Astrocyte (in vitro differentiated cells and primary cell): Measurements from ENCODE around the gene CD200. TPM values are rescaled to one million over a fixed set of nuclear protein-coding genes. Genes with fewer than 3 reads are reported as not detected.
"Not testable (repeated sequence)": the region's sequence is repeated elsewhere in the genome, so short reads cannot be mapped to it uniquely, and the experiment has no call there.

Source experiments
- DNase-seq: peaks from one replicate; pipeline ENCODE4 v3.0.0-alpha.2; 2010; ENCODE audit warnings: low read depth
- FAIRE-seq: peaks from 2 replicates; lab custom pipeline; 2011; peaks lifted over from hg19 to GRCh38; lab: Jason Lieb, UNC
- H2AFZ ChIP-seq: 2 replicates; pipeline ENCODE4 v1.6.0; 2012; ENCODE audit warnings: low read depth, low read length, inconsistent platforms
- H3K27ac ChIP-seq: 2 replicates; pipeline ENCODE4 v1.5.1; 2011; ENCODE audit warnings: low read depth, low read length, inconsistent platforms
- H3K27me3 ChIP-seq: 2 replicates; pipeline ENCODE4 v1.6.0; 2011; ENCODE audit warnings: low read length, inconsistent platforms; ENCODE audit not compliant: insufficient read depth
- H3K36me3 ChIP-seq: 2 replicates; pipeline ENCODE4 v1.5.1; 2011; ENCODE audit warnings: low read length, inconsistent platforms; ENCODE audit not compliant: insufficient read depth
- H3K4me1 ChIP-seq: 2 replicates; pipeline ENCODE4 v1.5.1; 2011; ENCODE audit warnings: low read length, inconsistent platforms; ENCODE audit not compliant: insufficient read depth
- H3K4me2 ChIP-seq: 2 replicates; pipeline ENCODE4 v1.6.0; 2012; ENCODE audit warnings: low read length, inconsistent platforms
- H3K4me3 ChIP-seq: 2 replicates; pipeline ENCODE4 v1.5.1; 2011; ENCODE audit warnings: low read depth, mild to moderate bottlenecking, low read length, inconsistent platforms; ENCODE audit not compliant: insufficient read depth
- H3K79me2 ChIP-seq: 2 replicates; pipeline ENCODE4 v1.6.0; 2012; ENCODE audit warnings: mild to moderate bottlenecking, low read length, inconsistent platforms; ENCODE audit not compliant: insufficient read depth
- H3K9ac ChIP-seq: 2 replicates; pipeline ENCODE4 v1.6.0; 2012; ENCODE audit warnings: mild to moderate bottlenecking, low read length, inconsistent platforms
- H3K9me3 ChIP-seq: 2 replicates; pipeline ENCODE4 v1.5.1; 2012; ENCODE audit warnings: low read depth, mild to moderate bottlenecking, low read length, inconsistent platforms; ENCODE audit not compliant: insufficient read depth
- H4K20me1 ChIP-seq: 2 replicates; pipeline ENCODE4 v1.6.0; 2012; ENCODE audit warnings: low read length, inconsistent platforms; ENCODE audit not compliant: insufficient read depth
- H3K27ac Mint-ChIP-seq: one replicate; pipeline ENCODE4 v1.8.0; 2021; ENCODE audit warnings: mild to moderate bottlenecking, mixed read lengths; ENCODE audit not compliant: unreplicated experiment
- H3K27me3 Mint-ChIP-seq: one replicate; pipeline ENCODE4 v1.8.0; 2021; ENCODE audit warnings: low read depth, mixed read lengths; ENCODE audit not compliant: unreplicated experiment
- H3K36me3 Mint-ChIP-seq: one replicate; pipeline ENCODE4 v1.8.0; 2021; ENCODE audit warnings: low read depth, mixed read lengths; ENCODE audit not compliant: unreplicated experiment
- H3K4me1 Mint-ChIP-seq: one replicate; pipeline ENCODE4 v1.8.0; 2021; ENCODE audit warnings: low read depth, mixed read lengths; ENCODE audit not compliant: unreplicated experiment
- H3K4me3 Mint-ChIP-seq: one replicate; pipeline ENCODE4 v1.8.0; 2021; ENCODE audit warnings: mild to moderate bottlenecking, moderate library complexity, mixed read lengths; ENCODE audit not compliant: unreplicated experiment
- H3K9me3 Mint-ChIP-seq: one replicate; pipeline ENCODE4 v1.8.0; 2021; ENCODE audit warnings: mild to moderate bottlenecking, mixed read lengths; ENCODE audit not compliant: unreplicated experiment
- CTCF ChIP-seq: IDR thresholded peaks from 2 replicates; pipeline ENCODE4 v1.5.1; 2011; ENCODE audit warnings: low read depth, mild to moderate bottlenecking, inconsistent platforms, low read length, moderate library complexity; ENCODE audit not compliant: insufficient read depth
- EZH2 ChIP-seq: IDR thresholded peaks from 2 replicates; pipeline ENCODE4 v1.6.1; 2012; ENCODE audit warnings: mild to moderate bottlenecking, low read length, inconsistent platforms; ENCODE audit not compliant: insufficient read depth
- total RNA-seq: library from RNA; stranded (reverse); gene quantifications from 2 replicates; pipeline ENCODE4 v1.2.1, GENCODE V29; 2021

The CD200 gene
- total RNA-seq, 1 donor from 2014 or later: 11.1 TPM

- no peaks in the 10 kb centered on the region for H4K20me1 ChIP-seq
- TF ChIP-seq EZH2: no peak
- TF ChIP-seq CTCF: no peak
- peaks cover 4% of the 10 kb centered on the region for H3K4me1 ChIP-seq
- no peaks in the 10 kb centered on the region for H3K9me3 Mint-ChIP-seq
- H3K27ac Mint-ChIP-seq: no peak overlapping the region
- no peaks in the 10 kb centered on the region for H3K79me2 ChIP-seq
- no peaks in the 10 kb centered on the region for H3K36me3 Mint-ChIP-seq
- peaks cover 7% of the 10 kb centered on the region for H3K4me1 Mint-ChIP-seq
- H3K27me3 Mint-ChIP-seq: no peaks in the 10 kb centered on the region
- H3K9me3 ChIP-seq: no peaks in the 10 kb centered on the region
- FAIRE-seq (no peak), DNase-seq (no peak)
- H3K27ac ChIP-seq: no peak overlapping the region
- H3K9ac ChIP-seq: no peak overlapping the region
- no peak overlapping the region for H3K4me3 ChIP-seq
- H3K4me2 ChIP-seq: no peak overlapping the region
- no peaks in the 10 kb centered on the region for H3K36me3 ChIP-seq
- H3K27me3 ChIP-seq: no peaks in the 10 kb centered on the region
- H3K4me3 Mint-ChIP-seq: no peak overlapping the region
- H2AFZ ChIP-seq: no peak overlapping the region
Observed at GRCh38 chr3:112403103-112403502, 70.1 kb downstream of the CD200 start.

DNA sequence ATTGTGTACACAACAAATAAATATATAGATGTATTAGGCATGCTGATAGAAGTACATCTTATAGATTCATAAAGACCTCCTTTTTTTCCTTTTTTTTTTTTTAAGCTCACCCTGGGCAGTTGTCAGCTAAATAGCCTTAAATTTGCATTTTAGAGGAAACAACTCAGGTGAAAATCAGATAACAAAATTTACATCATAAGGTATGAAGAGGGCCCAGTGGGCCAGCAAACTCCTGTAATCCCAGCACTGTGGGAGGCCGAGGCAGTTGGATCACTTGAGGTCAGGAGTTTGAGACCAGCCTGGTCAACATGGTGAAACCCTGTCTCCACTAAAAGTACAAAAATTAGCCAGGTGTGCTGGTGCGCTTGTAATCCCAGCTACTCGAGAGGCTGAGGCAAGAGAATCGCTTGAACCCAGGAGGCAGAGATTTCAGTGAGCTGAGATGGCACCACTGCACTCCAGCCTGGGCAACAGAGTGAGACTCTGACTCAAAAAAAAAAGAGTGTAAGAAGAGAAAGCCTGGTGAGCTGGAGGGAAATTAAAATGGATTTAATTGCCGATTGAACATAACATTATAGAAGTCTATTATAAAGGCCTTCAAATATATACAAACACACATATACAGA lies 72.1 kb downstream of the CD200 start:
- not testable (repeated sequence) for H3K27ac Mint-ChIP-seq, H3K9ac ChIP-seq, DNase-seq, H3K27me3 ChIP-seq, H3K9me3 Mint-ChIP-seq, H3K27ac ChIP-seq, H3K36me3 ChIP-seq, H3K4me2 ChIP-seq, H3K9me3 ChIP-seq, H2AFZ ChIP-seq, H3K4me3 ChIP-seq, FAIRE-seq, H3K36me3 Mint-ChIP-seq, H3K79me2 ChIP-seq, H3K4me1 Mint-ChIP-seq, H3K27me3 Mint-ChIP-seq, H3K4me1 ChIP-seq, H4K20me1 ChIP-seq, H3K4me3 Mint-ChIP-seq

- Mint-ChIP-seq H3K9me3 (peaks cover 5% of the 10 kb centered on the region), H3K27me3 (no peaks in the 10 kb centered on the region), H3K27ac (no peak overlapping the region), H3K4me3 (no peak overlapping the region), H3K36me3 (no peaks in the 10 kb centered on the region), H3K4me1 (peaks cover 8% of the 10 kb centered on the region)
- no peak overlapping the region for H3K9ac ChIP-seq
- DNase-seq: no peak
- H3K4me3 ChIP-seq: no peak overlapping the region
- H3K4me2 ChIP-seq: no peak overlapping the region
- peaks cover 4% of the 10 kb centered on the region for H3K4me1 ChIP-seq
- TF ChIP-seq EZH2 (no peak), CTCF (no peak)
- H3K27me3 ChIP-seq: no peaks in the 10 kb centered on the region
- FAIRE-seq: no peak
- no peaks in the 10 kb centered on the region for H4K20me1 ChIP-seq
- H2AFZ ChIP-seq: no peak overlapping the region
- H3K9me3 ChIP-seq: no peaks in the 10 kb centered on the region
- no peak overlapping the region for H3K27ac ChIP-seq
- H3K36me3 ChIP-seq: no peaks in the 10 kb centered on the region
- no peaks in the 10 kb centered on the region for H3K79me2 ChIP-seq
Observed at GRCh38 chr3:112405845-112406244, 72.9 kb downstream of the CD200 start.
